Fibroblast of lung (primary cell): Measurements from ENCODE around the gene CNN2. TPM values are rescaled to one million over a fixed set of nuclear protein-coding genes. Genes with fewer than 3 reads are reported as not detected.

Source experiments
- DNase-seq, 2 donors: peaks; one replicate each; pipeline versions ENCODE4 v3.0.0 to v3.0.0-alpha.2; 2010; ENCODE audit warnings: low read depth in 2 of 2
- H2AFZ ChIP-seq: 2 replicates; pipeline ENCODE4 v1.5.1; 2012; ENCODE audit warnings: low read length, control low read depth, inconsistent platforms
- H3K27ac ChIP-seq: 2 replicates; pipeline ENCODE4 v1.5.1; 2011; ENCODE audit warnings: low read length, control low read depth; ENCODE audit not compliant: insufficient read depth
- H3K27me3 ChIP-seq: 2 replicates; pipeline ENCODE4 v1.5.1; 2011; ENCODE audit warnings: mild to moderate bottlenecking, low read length; ENCODE audit not compliant: control insufficient read depth, insufficient read depth
- H3K36me3 ChIP-seq: 2 replicates; pipeline ENCODE4 v1.5.1; 2011; ENCODE audit warnings: low read length; ENCODE audit not compliant: control insufficient read depth, insufficient read depth
- H3K4me1 ChIP-seq: 2 replicates; pipeline ENCODE4 v1.5.1; 2011; ENCODE audit warnings: low read length; ENCODE audit not compliant: control insufficient read depth, insufficient read depth; ENCODE audit errors: extremely low read depth
- H3K4me2 ChIP-seq: 2 replicates; pipeline ENCODE4 v1.5.1; 2011; ENCODE audit warnings: low read length, control low read depth; ENCODE audit not compliant: insufficient read depth; ENCODE audit errors: extremely low read depth
- H3K4me3 ChIP-seq, 4 experiments: fragments of 200-600 bp in 1 of 4; sonication (generic) in 1 of 4; replicated peaks in 1 of 4; 2 replicates each; pipeline ENCODE4 v1.5.1; 2011 to 2016; ENCODE audit warnings: low read length in 4 of 4, low read depth in 3 of 4, mild to moderate bottlenecking in 3 of 4, control low read depth in 2 of 4, inconsistent platforms in 1 of 4, mixed read lengths in 1 of 4; ENCODE audit not compliant: insufficient read depth in 1 of 4; ENCODE audit errors: control extremely low read depth in 1 of 4
- H3K79me2 ChIP-seq: 2 replicates; pipeline ENCODE4 v1.5.1; 2012; ENCODE audit warnings: mild to moderate bottlenecking, low read length, inconsistent platforms; ENCODE audit not compliant: control insufficient read depth, insufficient read depth
- H3K9ac ChIP-seq: 2 replicates; pipeline ENCODE4 v1.5.1; 2011; ENCODE audit warnings: mild to moderate bottlenecking, low read length, control low read depth; ENCODE audit not compliant: insufficient read depth
- H3K9me3 ChIP-seq: 2 replicates; pipeline ENCODE4 v1.5.1; 2012; ENCODE audit warnings: low read depth, low read length; ENCODE audit not compliant: control insufficient read depth, insufficient read depth
- H4K20me1 ChIP-seq: 2 replicates; pipeline ENCODE4 v1.5.1; 2011; ENCODE audit warnings: low read length; ENCODE audit not compliant: control insufficient read depth, insufficient read depth; ENCODE audit errors: extremely low read depth
- CTCF ChIP-seq, 2 donors: IDR thresholded peaks in 1 of 2; conservative IDR thresholded peaks in 1 of 2; 1 replicate in 1 of 2; 2 replicates in 1 of 2; pipeline ENCODE4 v1.5.1; 2011 to 2012; ENCODE audit warnings: low read length in 2 of 2, control low read depth in 1 of 2, inconsistent platforms in 1 of 2, low read depth in 1 of 2, mild to moderate bottlenecking in 1 of 2
- EZH2 ChIP-seq: IDR thresholded peaks from 2 replicates; pipeline ENCODE4 v1.5.1; 2012; ENCODE audit warnings: low read length, control low read depth, mild to moderate bottlenecking; ENCODE audit errors: missing control alignments
- polyA plus RNA-seq, 2 donors: library from polyadenylated mRNA; depleted of rRNA in 1 of 2; stranded (reverse) in 1 of 2; unstranded in 1 of 2; fragments of >200 nt; gene quantifications; 2 replicates each; pipeline ENCODE4 v1.2.1, GENCODE V29; 2011 to 2012; ENCODE audit warnings: missing spikeins in 1 of 2
- total RNA-seq: library from RNA; depleted of rRNA; stranded (reverse); fragments of >200 nt; gene quantifications from 2 replicates; pipeline ENCODE4 v1.2.1, GENCODE V29; 2014

CNN2 gene
- total and polyA plus RNA-seq, 2 donors (not counting 1 experiment from before 2014, with no cell fraction given), result 194 to 473 TPM

DNA sequence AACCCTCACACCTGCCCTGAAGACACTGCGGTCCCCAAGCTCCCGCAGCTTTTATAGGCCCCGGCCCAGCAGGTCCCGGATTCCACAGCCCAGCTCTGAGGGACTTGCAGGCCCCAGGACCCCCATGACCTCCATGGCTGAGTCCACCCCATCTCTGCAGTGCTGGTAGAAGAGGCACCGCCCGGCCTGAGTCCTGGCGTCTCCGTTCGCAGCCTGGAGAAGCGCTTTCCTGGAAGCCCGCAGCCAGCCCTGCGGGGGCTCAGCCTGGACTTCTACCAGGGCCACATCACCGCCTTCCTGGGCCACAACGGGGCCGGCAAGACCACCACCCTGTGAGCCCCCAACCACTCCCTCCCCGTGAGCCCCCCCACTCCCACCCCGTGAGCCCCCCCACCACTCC, 22.7 kb downstream of the CNN2 start:
- Histone ChIP-seq H4K20me1 (no peaks in the 10 kb centered on the region), H3K4me3 (no peak overlapping the region), H3K9me3 (no peaks in the 10 kb centered on the region), H3K4me1 (no peaks in the 10 kb centered on the region), H3K9ac (no peak overlapping the region), H3K4me2 (no peak overlapping the region), H3K27ac (no peak overlapping the region), H3K36me3 (peaks cover 2% of the 10 kb centered on the region), H2AFZ (no peak overlapping the region), H3K27me3 (no peaks in the 10 kb centered on the region), H3K79me2 (no peaks in the 10 kb centered on the region)
- TF ChIP-seq EZH2 (no peak), CTCF (conservative IDR thresholded peaks at IDR 0.05 in 1 of 2, IDR thresholded peaks at IDR 0.05 in 1 of 2; ENCODE audit: low read depth in 1 of 2, low read length in 2 of 2) (no peak)
- no peak for DNase-seq

GRCh38 chr19:1049800-1050199, 23.4 kb downstream of the CNN2 start:
- no peak overlapping the region for H3K4me3 ChIP-seq
- H3K9ac ChIP-seq, result no peak overlapping the region
- H4K20me1 ChIP-seq, result no peaks in the 10 kb centered on the region
- no peak overlapping the region for H2AFZ ChIP-seq
- no peaks in the 10 kb centered on the region for H3K4me1 ChIP-seq
- no peak overlapping the region for H3K27ac ChIP-seq
- TF ChIP-seq CTCF (conservative IDR thresholded peaks at IDR 0.05 in 1 of 2, IDR thresholded peaks at IDR 0.05 in 1 of 2; ENCODE audit: low read depth in 1 of 2, low read length in 2 of 2) (no peak), EZH2 (no peak)
- no peaks in the 10 kb centered on the region for H3K79me2 ChIP-seq
- no peaks in the 10 kb centered on the region for H3K27me3 ChIP-seq
- no peaks in the 10 kb centered on the region for H3K9me3 ChIP-seq
- peaks cover 2% of the 10 kb centered on the region for H3K36me3 ChIP-seq
- no peak overlapping the region for H3K4me2 ChIP-seq
- no peak for DNase-seq

GRCh38 chr19:1050989-1051788, 24.8 kb downstream of the CNN2 start:
- H3K4me2 ChIP-seq, result no peak overlapping the region
- no peak overlapping the region for H3K4me3 ChIP-seq
- H3K9me3 ChIP-seq, result no peaks in the 10 kb centered on the region
- no peaks in the 10 kb centered on the region for H3K79me2 ChIP-seq
- H3K27ac ChIP-seq, result no peak overlapping the region
- H3K27me3 ChIP-seq, result no peaks in the 10 kb centered on the region
- no peaks in the 10 kb centered on the region for H4K20me1 ChIP-seq
- no peak overlapping the region for H3K9ac ChIP-seq
- H2AFZ ChIP-seq, result no peak overlapping the region
- TF ChIP-seq EZH2, result no peak
- no peak for TF ChIP-seq CTCF (conservative IDR thresholded peaks at IDR 0.05 in 1 of 2, IDR thresholded peaks at IDR 0.05 in 1 of 2; ENCODE audit: low read depth in 1 of 2, low read length in 2 of 2)
- no peaks in the 10 kb centered on the region for H3K4me1 ChIP-seq
- H3K36me3 ChIP-seq, result no peaks in the 10 kb centered on the region
- DNase-seq, result no peak
